Body of pancreas (tissue), 4 donors: ENCODE data around the gene CD47. TPM values are rescaled to one million over a fixed set of nuclear protein-coding genes. Genes with fewer than 3 reads are reported as not detected.
A peak's percentile ranks its signal among the peaks of the same experiment; 100 is the strongest.

Experiments used
- ATAC-seq: fragments of 150-250 bp; one replicate; pipeline ENCODE4 v1.9.1; 2016
- DNase-seq, 4 donors: peaks; one replicate each; pipeline ENCODE4 v3.0.0-alpha.2; 2019
- H3K27ac ChIP-seq, 4 donors: fragments of 200-600 bp; sonication (generic); 1 replicate in 3 of 4; 2 replicates in 1 of 4; pipeline versions ENCODE4 v1.5.1 to v1.6.1; 2016 to 2019; ENCODE audit warnings: mild to moderate bottlenecking in 1 of 4, mixed read lengths in 1 of 4, moderate library complexity in 1 of 4
- H3K27me3 ChIP-seq, 2 donors: fragments of 200-600 bp; sonication (generic); one replicate each; pipeline ENCODE4 v1.6.0; 2016; ENCODE audit warnings: mild to moderate bottlenecking in 1 of 2
- H3K36me3 ChIP-seq, 2 donors: fragments of 200-600 bp; sonication (generic); replicated peaks in 1 of 2; 2 replicates each; pipeline ENCODE4 v1.5.1; 2016; ENCODE audit warnings: low read depth in 2 of 2; ENCODE audit not compliant: insufficient read depth in 1 of 2
- H3K4me1 ChIP-seq: fragments of 200-600 bp; sonication (generic); one replicate; pipeline ENCODE4 v1.6.0; 2016
- H3K4me3 ChIP-seq, 2 donors: fragments of 200-600 bp; sonication (generic); 1 replicate in 1 of 2; 2 replicates in 1 of 2; pipeline ENCODE4 v1.5.1; 2016 to 2019
- H3K9me3 ChIP-seq, 3 donors: fragments of 200-600 bp; sonication (generic); 1 replicate in 2 of 3; 2 replicates in 1 of 3; pipeline ENCODE4 v1.5.1; 2016
- CTCF ChIP-seq, 7 experiments: fragments of 450-650 bp in 4 of 7; fragments of 200-600 bp in 3 of 7; sonication (generic) in 3 of 7; IDR thresholded peaks; one replicate each; pipeline ENCODE4 v1.5.1; 2016 to 2019; ENCODE audit warnings: antibody characterized with exemption in 7 of 7
- POLR2A ChIP-seq, 3 donors: fragments of 450-650 bp; IDR thresholded peaks; one replicate each; pipeline ENCODE4 v1.6.1; 2016; ENCODE audit warnings: antibody characterized with exemption in 3 of 3, mild to moderate bottlenecking in 2 of 3
- WGBS, 2 donors: methylation state at CpG; one replicate each; pipeline ENCODE4 v1.1.5; 2017; 5-methylcytosine and 5-hydroxymethylcytosine counted together
- intact Hi-C: fragments of 100-400 bp; cut with DNase I; formaldehyde crosslinking; loops from one replicate; pipeline ENCODE4 v1.15.1; 2023
- total RNA-seq, 2 donors: library from RNA; depleted of rRNA; stranded (reverse); fragments of >200 nt; gene quantifications; one replicate each; pipeline ENCODE4 v1.1.0, GENCODE V29; 2016

CD47 gene
- total RNA-seq = 10 to 100 TPM; 34.3 to 51.1 TPM

- ATAC-seq = peak; percentile 96
- 0 to 1% methylated on average over 22 to 106 of the region's 106 CpGs for WGBS, 2 donors
- DNase-seq = peak; percentile 93 to 96 (median 94)
- TF ChIP-seq POLR2A (IDR thresholded peaks at IDR 0.05) (peak; percentile 81 to 87 (median 87)), CTCF (IDR thresholded peaks at IDR 0.05) (peak in 1 of 7 experiments; percentile 8)
- Histone ChIP-seq H3K36me3 (no peaks in the 10 kb centered on the region), H3K9me3 (no peaks in the 10 kb centered on the region), H3K27me3 (no peaks in the 10 kb centered on the region), H3K4me1 (no peaks in the 10 kb centered on the region), H3K4me3 (peak within 1 kb of the TSS; percentile 50 to 92), H3K27ac (peak within 1 kb of the TSS; percentile 45 to 92 (median 86))
- intact Hi-C loops = no loop called here
These were observed at the start of gene CD47 for GRCh38 chr3:108090701-108091497. Gene CD47 (minus strand): TSS chr3:108091031. CDS start chr3:108090908, 123 bp downstream.

- no peak overlapping the region for H3K4me3 ChIP-seq
- no peak for TF ChIP-seq POLR2A (IDR thresholded peaks at IDR 0.05)
- DNase-seq = no peak
- H3K27me3 ChIP-seq = no peaks in the 10 kb centered on the region
- peak overlapping the region in 2 of 4 donors; percentile 41 to 50 for H3K27ac ChIP-seq
- intact Hi-C loops = no loop called here
- no peak for ATAC-seq
- H3K36me3 ChIP-seq = no peaks in the 10 kb centered on the region
- peaks cover 9% of the 10 kb centered on the region for H3K4me1 ChIP-seq
- H3K9me3 ChIP-seq = no peaks in the 10 kb centered on the region
- WGBS, 2 donors = 11 to 17% methylated on average over 5 of the region's 5 CpGs
These were observed 46.6 kb upstream of the CD47 start for GRCh38 chr3:108137460-108137814.

- 57 to 61% methylated on average over 13 of the region's 13 CpGs for WGBS, 2 donors
- intact Hi-C loops = no loop called here
- Histone ChIP-seq H3K27me3 (no peaks in the 10 kb centered on the region), H3K36me3 (no peaks in the 10 kb centered on the region), H3K9me3 (no peaks in the 10 kb centered on the region), H3K4me1 (peaks cover 9% of the 10 kb centered on the region), H3K4me3 (no peak overlapping the region), H3K27ac (peak overlapping the region in 3 of 4 donors; percentile 41 to 58 (median 50))
- ATAC-seq = peak; percentile 57
- TF ChIP-seq POLR2A (IDR thresholded peaks at IDR 0.05) = no peak
- no peak for TF ChIP-seq CTCF (IDR thresholded peaks at IDR 0.05)
- peak in 3 of 4 donors; percentile 18 to 35 (median 30) for DNase-seq
These were observed 46.0 kb upstream of the CD47 start for GRCh38 chr3:108136561-108137459.

GRCh38 chr3:108134555-108134880 lies 43.7 kb upstream of the CD47 start:
- no peak for DNase-seq
- Histone ChIP-seq H3K27ac (no peak overlapping the region), H3K27me3 (no peaks in the 10 kb centered on the region), H3K36me3 (no peaks in the 10 kb centered on the region), H3K4me1 (peaks cover 9% of the 10 kb centered on the region), H3K4me3 (no peak overlapping the region), H3K9me3 (no peaks in the 10 kb centered on the region)
- ATAC-seq = no peak
- no peak for TF ChIP-seq CTCF (IDR thresholded peaks at IDR 0.05)
- no peak for TF ChIP-seq POLR2A (IDR thresholded peaks at IDR 0.05)
- intact Hi-C loops = no loop called here
- 24 to 45% methylated on average over 1 of the region's 1 CpG for WGBS, 2 donors

- Histone ChIP-seq H3K27ac (peak overlapping the region in 1 of 4 donors; percentile 72), H3K4me3 (no peak overlapping the region), H3K36me3 (no peaks in the 10 kb centered on the region), H3K27me3 (no peaks in the 10 kb centered on the region), H3K9me3 (no peaks in the 10 kb centered on the region), H3K4me1 (peaks cover 9% of the 10 kb centered on the region)
- intact Hi-C loops = no loop called here
- no peak for DNase-seq
- ATAC-seq = no peak
- WGBS, 2 donors = 63 to 65% methylated on average over 5 of the region's 5 CpGs
- no peak for TF ChIP-seq POLR2A (IDR thresholded peaks at IDR 0.05)
- TF ChIP-seq CTCF (IDR thresholded peaks at IDR 0.05) = no peak
These were observed 43.2 kb upstream of the CD47 start for GRCh38 chr3:108133858-108134554.
